ENCODE data around the gene HIGD1C.
"Not testable (repeated sequence)": the region's sequence is repeated elsewhere in the genome, so short reads cannot be mapped to it uniquely, and the experiment has no call there.

Gene HIGD1C

DNA sequence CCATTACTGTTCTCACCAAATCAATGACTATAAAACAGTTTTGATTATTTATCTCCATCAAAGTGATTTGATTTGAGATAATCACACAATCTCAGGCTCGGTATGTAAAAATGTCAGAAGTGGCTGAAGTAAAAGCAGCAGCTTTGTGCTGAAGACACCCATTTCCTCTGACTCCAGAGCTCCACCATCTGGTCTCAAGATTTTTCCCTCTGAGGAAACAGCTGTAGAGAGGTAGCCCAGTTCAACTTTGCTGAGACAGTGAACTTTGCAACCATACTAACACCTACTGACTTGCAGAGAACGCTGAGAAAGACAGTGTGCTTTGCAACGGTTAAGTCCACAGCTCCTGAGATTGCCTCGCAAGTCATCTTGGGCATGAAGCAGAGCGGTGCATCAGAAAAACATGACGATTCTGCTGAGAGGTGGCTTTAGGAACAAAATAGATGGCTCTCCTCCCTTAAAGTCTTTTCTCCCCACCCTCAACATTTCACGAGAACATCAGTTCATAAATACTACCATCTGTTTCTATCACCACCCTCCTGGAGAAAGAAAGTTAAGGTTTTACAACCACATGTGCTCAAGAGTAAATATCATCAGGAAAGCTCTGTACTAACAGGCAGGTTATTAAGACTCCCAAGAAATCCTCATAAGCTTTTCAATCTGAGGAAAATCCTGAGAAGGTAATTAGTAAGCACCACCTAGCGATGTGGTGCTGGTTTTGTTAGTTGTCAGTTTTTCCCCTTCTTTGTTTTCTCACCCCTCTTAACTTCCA lies 34.8 kb downstream of the HIGD1C start:
- no peak for DNase-seq

DNA sequence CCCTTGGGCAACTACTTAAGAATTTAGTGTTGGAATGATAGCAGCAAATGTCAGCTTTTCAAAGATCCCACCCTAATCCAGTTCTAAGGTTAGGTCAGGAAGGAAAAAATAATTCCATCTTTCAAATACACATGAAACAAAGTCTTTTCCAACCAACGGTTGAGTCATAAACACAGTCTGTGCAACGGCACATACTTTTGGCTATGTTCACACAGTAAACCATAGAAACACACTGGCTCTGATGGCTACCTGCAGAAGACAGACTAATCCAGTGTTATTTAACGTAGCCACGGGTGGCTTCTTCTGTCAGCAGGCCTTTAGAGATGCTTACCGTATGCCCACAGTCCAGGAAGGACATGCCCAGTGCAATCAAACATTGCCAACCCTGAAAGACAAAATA lies 35.7 kb downstream of the HIGD1C start:
- no peak for DNase-seq

DNA sequence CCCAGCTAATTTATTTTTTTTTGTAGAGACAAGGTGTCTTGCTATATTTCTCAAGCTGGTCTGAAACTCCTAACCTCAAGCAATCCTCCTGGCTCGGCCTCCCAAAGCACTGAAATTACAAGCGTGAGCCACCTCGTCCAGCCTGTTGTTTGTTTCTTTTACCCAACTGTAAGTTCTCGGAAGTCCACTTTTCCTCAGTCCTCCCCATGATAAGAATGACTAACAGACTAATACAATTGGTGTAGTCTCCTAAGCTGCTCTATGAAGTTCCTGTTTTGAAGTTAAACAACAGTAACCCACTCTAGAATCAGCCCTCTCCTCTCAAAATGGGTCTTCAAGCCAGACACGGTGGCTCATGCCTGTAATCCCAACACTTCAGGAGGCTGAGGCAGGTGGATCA lies 36.5 kb downstream of the HIGD1C start:
- no peak for DNase-seq

DNA sequence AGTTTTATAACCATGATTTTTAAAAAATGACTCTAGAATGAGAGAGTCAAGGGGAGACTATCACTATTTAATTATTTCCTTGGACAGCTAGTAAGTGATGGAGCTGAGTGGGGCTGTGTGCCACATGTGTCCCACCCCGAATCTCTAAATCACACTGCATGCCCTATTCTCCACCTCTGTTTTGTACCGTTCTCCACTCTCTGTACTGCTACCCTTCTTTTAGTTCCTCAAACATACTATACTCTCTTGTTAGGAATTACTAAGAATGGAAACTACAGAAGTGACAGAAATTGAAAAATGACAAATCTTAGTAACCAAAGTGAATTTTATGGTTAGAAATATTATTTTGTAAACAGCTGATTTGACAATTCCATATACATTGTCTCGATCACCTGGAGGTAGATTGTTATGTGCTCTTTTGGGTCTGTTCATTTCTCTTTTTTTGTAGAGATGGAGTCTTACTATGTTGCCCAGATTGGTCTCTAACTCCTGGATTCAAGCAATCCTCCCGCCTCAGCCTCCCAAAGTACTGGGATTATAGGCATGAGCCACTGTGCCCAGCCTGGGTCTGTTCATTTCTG lies 37.9 kb downstream of the HIGD1C start:
- DNase-seq = no peak

DNA sequence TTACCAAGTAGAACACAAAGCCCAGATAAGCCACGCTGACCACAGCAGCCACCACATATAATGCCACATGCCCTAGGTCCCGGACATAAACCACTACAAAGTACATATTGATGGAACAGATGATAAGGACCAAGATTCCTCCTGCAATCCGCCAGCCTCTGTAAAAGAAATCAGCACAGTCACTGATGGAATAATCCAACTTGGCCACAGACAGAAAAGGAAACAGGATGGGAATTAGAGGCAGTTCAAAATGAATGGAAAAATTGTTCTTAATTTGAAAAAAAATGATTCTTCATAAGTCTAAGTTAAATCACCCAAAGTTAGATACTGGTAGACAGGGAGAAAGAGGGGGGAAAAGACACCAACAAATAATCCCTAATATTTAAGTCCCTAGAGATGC lies 38.4 kb downstream of the HIGD1C start:
- no peak for DNase-seq

DNA sequence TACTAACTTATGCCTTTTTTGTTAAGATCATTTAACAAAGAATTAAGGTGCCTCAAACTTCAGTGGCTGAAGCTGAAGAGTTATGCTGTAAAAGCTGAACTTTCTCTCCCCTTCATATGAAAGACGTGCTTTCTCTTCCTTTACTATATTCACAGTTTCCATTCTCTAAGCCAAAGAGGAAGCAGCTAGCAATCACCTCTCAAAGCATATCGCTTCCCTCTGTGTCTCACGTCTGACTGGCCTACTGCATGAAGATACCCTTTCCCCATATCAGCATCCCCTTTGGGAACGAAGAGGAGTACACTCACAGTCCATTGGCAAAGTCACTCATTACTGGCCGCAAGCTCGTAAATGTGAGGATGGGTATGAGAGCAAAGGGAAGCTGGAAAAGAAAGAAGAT lies 38.9 kb downstream of the HIGD1C start:
- no peak for DNase-seq

DNA sequence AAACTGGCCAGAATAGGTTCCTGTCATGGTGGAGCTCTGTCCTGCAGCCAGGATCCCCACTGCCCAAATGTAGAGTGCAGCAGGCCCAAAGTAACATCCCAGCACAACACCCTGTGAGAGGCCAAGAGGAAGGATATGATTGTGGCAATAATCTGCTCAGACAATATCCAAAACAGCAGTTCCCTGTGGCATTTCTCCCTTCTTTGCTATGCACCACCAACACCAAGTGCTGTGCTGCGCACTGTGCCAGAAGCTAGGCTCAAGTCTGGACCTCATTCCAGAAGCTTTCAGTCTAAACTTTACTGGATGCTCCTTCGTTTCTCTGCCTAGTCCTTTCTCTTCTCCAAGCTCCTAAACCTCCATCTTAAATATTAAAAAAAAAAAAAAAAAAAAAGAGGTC lies 40.5 kb downstream of the HIGD1C start:
- DNase-seq = no peak

DNA sequence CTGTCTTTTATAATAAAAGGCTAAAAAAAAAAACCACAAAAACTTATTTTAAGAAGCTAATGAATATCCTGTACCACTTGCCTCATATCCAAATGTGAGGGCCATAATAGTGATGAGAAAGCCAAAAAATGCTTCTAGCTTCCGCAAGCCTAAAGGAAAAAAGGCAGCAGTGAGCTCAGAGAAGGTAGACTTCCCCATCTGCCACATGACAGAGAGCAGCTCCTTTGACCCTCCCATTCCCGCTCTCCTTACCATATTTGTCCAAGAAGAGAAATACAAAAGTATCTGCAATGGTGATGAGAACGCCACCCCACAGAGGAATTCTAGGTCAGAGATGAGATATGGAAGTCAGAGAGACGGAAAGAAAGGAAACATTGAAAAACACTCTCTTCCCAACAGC lies 46.7 kb downstream of the HIGD1C start:
- no peak for DNase-seq

DNA sequence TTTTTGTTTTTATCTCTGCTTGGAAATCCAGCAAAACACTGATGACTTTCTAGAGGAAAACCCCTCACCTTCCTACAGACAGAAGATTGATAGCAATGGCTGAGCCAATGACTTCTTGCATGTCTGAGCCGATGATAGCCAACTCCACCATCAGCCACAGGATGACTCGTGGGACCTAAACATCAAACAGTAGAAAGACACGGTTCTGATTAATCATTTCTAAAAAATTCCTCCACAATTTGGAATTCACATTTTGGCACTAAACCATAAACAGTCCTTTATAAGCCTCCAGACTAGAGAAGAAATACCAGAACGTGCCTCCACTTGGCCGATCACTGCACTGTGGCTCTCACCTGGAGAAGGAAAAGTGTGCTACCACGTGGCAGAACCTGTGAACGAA lies 47.9 kb downstream of the HIGD1C start:
- no peak for DNase-seq

DNA sequence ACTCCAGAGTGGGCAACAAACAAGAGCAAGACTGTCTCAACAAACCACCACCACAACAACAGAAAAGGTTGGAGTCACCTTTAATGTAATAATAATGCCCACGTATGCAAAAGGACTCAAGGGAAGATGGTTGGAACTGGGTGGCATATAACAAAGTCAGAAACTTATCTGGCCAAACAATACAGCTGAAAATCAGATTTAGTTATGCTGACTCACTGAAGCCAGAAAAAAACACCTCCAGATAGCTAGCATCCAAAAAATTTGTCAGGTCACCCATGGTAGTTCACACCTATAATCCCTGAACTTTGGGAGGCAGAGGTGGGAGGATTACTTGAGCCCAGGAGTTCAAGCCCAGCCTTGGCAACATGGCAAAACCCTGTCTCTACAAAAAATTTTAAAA lies 49.5 kb downstream of the HIGD1C start:
- no peak for DNase-seq

DNA sequence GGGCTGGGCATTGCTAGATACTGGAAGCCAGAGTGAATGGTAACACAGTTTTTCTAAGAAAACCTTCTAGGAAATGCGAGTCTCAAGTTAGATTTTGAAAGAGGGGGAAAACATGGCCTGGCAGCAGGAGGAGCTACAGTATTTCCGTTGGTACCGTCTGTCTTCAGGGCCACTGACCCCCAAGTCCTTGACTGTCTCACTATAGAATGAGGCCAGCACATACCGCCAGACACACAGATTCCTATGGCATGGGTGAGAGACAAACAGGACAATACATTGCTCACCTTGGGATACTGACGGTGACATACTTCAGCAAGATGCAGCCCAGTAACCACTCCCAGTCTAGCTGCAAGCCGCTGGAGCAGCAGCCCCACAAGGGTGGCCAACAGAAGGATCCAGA lies 52.2 kb downstream of the HIGD1C start:
- no peak for DNase-seq

DNA sequence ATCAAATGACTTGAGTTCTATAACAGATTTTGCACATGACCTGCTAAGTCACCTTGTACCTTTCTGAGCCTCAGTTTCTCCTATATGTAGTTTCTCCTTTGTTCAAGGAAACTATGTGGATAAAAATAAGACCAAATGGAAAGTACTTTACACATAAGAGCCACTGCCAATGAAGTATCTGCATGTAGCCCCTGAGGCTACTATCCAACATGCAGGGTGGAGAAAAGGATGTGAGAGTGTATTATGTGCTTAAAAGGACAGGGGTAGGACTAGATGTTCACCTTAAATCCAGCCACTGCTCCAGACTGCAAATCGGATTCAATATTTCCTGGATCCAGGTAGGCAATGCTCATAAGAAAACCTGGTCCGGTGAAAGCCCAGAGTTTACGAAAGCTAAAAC lies 52.7 kb downstream of the HIGD1C start:
- no peak for DNase-seq

DNA sequence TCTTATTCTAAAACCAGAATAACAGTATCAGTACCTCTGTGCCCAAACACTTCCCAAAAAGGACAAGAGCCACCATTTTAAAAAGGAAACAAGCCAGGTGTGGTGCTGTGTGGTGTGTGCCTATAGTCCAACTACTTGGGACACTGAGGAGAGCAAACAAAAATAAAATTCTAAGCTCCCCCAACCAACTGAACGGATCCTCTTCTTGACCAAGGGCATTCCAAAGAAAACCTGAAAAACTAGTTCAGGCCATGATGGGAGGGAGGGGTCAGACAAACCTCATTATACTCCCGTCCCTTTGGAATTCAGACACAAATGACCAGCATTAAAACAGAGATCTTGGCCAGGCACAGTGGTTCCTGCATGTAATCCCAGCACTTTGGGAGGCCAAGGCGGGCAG lies 53.3 kb downstream of the HIGD1C start:
- DNase-seq = no peak

DNA sequence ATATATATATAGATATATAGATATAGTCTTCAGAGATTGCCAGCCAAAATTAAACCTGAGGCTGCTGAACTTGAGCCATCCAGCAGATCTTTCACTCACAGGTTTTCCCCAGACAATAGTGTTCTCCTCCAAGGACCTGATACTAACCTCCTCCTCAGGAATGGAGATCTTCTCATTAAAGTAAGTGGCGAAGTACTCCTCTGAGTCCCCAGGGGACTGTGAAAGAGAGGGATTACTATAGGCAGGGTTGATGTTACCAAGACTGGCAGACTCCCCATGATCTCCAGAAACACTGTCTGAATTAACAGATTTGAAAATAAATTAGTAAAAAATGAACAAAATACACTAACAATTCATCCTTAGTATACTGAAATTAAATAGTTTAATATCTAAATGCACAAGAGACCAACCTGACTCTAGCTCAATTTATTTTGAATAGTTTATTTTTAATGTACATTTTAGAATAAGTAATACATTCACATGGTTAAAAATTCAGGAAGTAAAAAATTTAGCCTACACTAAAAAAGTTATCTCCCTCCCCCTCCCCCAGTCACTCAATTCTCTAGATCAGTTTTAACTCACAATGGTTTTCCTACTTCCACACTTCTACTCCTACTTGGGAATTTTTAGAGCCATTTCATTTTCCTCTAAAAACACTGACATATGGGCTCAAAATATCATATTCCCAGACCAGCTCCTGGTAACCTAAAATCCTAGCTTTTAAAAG lies 56.1 kb downstream of the HIGD1C start:
- DNase-seq = no peak

DNA sequence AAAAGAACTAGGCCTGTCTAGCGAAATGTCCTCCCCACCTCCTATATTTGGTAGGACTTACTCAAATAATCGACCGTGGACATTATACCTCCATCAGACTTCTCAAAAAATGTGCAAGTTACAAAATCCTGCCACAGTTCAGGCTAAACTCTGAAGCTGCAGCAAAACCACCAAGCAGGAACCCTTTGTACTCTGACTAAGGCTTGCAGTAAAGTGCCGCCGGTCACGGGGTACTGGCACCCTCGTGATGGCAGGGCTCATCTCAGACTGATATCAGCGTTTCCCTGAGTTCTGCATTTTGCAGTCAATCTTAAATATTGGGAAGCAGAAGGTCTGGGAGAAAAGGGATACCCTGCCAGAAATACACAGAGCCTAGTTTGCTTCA lies 56.7 kb downstream of the HIGD1C start:
- DNase-seq = peak; percentile 58

DNA sequence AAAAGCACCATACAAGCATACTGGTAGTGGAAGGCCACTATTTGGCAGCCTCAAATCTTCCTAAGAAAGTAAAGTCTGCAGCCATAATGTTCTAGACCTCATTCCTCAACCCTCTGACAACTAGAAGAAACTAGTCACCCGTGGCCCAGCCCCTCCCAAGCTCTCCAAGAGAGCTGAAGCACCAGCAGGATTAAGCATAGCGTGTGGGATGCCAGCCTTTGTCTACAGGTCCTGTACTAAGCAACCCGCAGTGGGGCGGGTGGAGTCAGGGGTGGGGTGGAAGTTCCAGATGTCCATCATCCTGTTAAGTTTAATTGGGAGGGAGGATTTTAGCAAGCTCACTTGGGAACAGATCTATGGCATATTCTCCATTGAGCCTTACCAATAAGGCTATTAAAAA lies 59.6 kb downstream of the HIGD1C start:
- no peak for DNase-seq

DNA sequence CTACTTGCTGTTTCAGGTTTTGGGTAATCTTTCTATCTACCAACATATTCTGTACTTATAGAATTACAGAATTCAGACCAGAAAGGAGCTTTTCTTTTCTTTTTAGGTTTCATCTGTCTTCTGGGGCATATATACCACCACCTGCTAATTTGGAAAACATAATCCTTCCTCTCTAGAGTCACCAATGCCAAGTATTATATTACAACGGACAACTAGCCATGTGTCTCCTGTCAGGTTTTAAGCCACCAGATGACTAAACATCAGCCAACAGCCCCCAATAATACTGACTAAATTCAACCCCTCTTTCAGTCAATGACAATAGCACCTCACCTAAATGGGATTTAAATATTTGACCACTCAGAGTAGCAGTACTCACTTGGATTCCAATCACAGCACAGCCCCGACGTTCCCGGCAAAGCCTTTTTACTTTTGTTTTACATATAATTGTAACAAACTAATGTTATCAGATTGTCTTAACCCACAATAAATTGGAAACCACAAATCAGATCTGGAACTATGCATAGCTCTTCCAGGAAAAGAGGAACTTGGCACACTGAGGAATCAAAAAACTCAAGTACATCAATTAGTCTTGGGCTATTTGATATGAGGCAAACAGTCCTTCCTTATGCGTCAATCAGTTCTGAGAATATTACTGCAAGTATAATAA lies 60.4 kb downstream of the HIGD1C start:
- DNase-seq = no peak

DNA sequence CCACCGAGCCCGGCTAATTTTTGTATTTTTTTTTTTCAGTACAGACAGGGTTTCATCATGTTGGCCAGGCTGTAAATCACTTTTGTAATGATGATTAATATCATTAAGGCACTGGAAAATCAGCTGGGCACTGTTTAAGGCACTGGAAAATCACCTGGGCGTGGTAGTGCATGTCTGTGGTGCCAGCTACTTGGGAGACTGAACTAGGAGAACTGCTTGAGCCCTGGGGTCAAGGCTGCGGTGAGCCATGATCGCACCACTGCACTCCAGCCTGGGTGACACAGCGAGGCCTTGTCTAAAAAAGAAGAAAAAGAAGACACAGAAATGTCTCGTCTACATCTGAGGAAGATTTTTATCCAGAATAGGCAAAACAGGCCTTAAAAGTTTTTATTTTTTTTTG lies 61.1 kb downstream of the HIGD1C start:
- no peak for DNase-seq

DNA sequence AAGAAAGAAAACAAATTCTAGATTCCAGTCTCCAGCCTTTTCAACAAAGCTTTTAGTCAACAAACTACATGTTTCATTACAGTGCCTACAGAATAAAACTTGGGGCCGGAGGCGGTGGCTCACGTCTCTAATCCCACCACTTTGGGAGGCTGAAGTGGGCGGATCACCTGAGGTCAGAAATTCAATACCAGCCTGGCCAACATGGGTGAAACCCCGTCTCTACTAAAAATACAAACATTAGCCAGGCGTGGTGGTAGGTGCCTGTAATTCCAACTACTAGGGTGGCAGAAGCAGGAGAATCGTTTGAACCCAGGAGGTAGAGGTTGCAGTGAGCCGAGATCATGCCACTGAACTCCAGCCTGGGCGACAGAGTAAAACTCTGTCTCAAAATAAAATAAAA lies 62.1 kb downstream of the HIGD1C start:
- not testable (repeated sequence) for DNase-seq

DNA sequence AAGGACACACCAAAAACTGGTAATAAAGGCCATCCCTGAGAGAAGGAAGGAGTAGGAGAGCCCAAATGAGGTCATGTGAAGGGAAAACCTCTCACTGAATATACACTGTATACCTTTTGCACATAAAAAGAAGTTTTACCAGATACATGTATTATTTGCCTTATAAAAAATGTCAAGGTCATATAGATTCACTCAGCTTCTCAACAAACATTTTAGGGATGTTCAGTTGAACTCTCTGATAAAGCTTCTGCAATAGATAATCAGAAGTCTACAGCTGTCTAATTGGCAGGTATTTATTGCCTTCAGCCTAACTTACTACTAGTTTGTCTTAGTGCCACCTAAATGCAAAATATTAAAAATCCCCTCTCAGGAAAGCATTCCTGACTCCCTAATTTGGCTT lies 65.1 kb downstream of the HIGD1C start:
- DNase-seq = no peak

DNA sequence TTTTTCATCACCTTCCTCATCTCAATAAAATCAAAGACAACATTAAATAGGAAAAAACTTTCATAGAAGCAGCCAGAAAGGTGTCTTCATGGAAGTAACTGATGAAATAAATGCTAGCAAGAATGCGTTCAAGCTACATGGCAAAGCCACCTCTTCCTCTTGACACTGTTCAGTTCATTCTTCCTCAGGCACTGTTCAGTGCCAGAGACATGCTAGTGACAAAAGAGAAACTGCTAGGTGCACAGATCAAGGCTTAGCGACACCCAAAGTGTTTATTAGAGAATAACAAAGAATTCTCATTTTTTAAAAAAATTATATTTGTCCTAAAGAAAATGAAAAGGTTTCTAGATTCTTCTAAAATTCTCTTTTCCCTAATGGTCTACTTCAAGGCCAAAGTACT lies 66.6 kb downstream of the HIGD1C start:
- DNase-seq = no peak

DNA sequence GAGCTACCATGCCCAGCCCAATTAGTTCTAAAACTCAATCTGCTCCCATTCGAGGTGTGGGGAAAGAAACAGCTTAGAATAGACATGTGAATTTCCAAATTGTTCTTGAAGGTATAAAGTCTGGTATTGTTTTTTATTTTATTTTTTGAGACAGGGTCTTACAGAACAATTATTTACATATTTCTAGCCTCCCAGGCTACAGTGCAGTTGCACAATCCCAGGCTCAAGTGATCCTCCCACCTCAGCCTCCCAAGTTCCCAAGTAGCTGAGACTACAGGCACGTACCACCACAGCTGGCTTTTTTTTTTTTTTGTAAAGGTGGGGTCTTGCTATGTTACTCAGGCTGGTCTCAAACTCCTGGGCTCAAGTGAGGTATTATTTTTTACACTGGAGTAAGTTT lies 67.6 kb downstream of the HIGD1C start:
- DNase-seq = no peak

All from activated CD8-positive, alpha-beta memory T cell treated with anti-CD3 and anti-CD28 coated beads, Interleukin-2, amount 50 U/mL, for 4 hours (primary cell).